Esophagus (tissue), 2 donors: Measurements from ENCODE around the gene ZNF546. TPM values are rescaled to one million over a fixed set of nuclear protein-coding genes. Genes with fewer than 3 reads are reported as not detected.
"Not testable (repeated sequence)": the region's sequence is repeated elsewhere in the genome, so short reads cannot be mapped to it uniquely, and the experiment has no call there.

Source experiments
- H3K27ac ChIP-seq, 2 donors: one replicate each; pipeline ENCODE4 v1.5.1; 2013; ENCODE audit warnings: low read depth in 2 of 2, mild to moderate bottlenecking in 2 of 2, inconsistent platforms in 1 of 2, low read length in 1 of 2, moderate library complexity in 1 of 2
- H3K27me3 ChIP-seq, 2 donors: one replicate each; pipeline ENCODE4 v1.6.1; 2013; ENCODE audit warnings: low read length in 2 of 2, control low read depth in 1 of 2, mild to moderate bottlenecking in 1 of 2; ENCODE audit not compliant: insufficient read depth in 2 of 2, control insufficient read depth in 1 of 2
- H3K36me3 ChIP-seq, 2 donors: one replicate each; pipeline ENCODE4 v1.6.1; 2013; ENCODE audit warnings: low read length in 1 of 2; ENCODE audit not compliant: control insufficient read depth in 2 of 2, insufficient read depth in 2 of 2
- H3K4me1 ChIP-seq, 2 donors: one replicate each; pipeline ENCODE4 v1.6.1; 2013; ENCODE audit warnings: low read length in 1 of 2; ENCODE audit not compliant: control insufficient read depth in 2 of 2, insufficient read depth in 2 of 2
- H3K4me3 ChIP-seq, 2 donors: one replicate each; pipeline ENCODE4 v1.5.1; 2013; ENCODE audit warnings: low read length in 2 of 2, mild to moderate bottlenecking in 2 of 2, low read depth in 1 of 2, moderate library complexity in 1 of 2
- H3K9me3 ChIP-seq, 2 donors: one replicate each; pipeline ENCODE4 v1.6.1; 2013; ENCODE audit warnings: mild to moderate bottlenecking in 2 of 2, low read depth in 1 of 2, low read length in 1 of 2, moderate library complexity in 1 of 2; ENCODE audit not compliant: control insufficient read depth in 2 of 2, insufficient read depth in 1 of 2
- WGBS, 2 donors: extraction: QIAGEN DNeasy Blood & Tissue Kit; methylation state at CpG; one replicate each; pipeline ENCODE4 v1.1.7; 2013; 5-methylcytosine and 5-hydroxymethylcytosine counted together
- polyA plus RNA-seq, 2 donors: library from polyadenylated mRNA; stranded (reverse); fragments of 200-250 nt; gene quantifications; one replicate each; pipeline ENCODE4 v1.2.3, GENCODE V29; 2013
- donor health status: healthy with polysubstance abuse.
- donor health status: Bipolar disorder and iron deficiency.

Gene ZNF546
- polyA plus RNA-seq, 2 donors = 0.52 to 0.90 TPM

GRCh38 chr19:40033989-40034560 lies 37.2 kb downstream of the ZNF546 start:
- H3K4me3 ChIP-seq = no peak overlapping the region
- no peaks in the 10 kb centered on the region for H3K27me3 ChIP-seq
- no peaks in the 10 kb centered on the region for H3K4me1 ChIP-seq
- 96 to 97% methylated on average over 2 of the region's 2 CpGs for WGBS, 2 donors
- H3K9me3 ChIP-seq = peaks cover 2 to 4% of the 10 kb centered on the region in 2 donors
- H3K36me3 ChIP-seq = no peaks in the 10 kb centered on the region
- no peak overlapping the region for H3K27ac ChIP-seq

DNA sequence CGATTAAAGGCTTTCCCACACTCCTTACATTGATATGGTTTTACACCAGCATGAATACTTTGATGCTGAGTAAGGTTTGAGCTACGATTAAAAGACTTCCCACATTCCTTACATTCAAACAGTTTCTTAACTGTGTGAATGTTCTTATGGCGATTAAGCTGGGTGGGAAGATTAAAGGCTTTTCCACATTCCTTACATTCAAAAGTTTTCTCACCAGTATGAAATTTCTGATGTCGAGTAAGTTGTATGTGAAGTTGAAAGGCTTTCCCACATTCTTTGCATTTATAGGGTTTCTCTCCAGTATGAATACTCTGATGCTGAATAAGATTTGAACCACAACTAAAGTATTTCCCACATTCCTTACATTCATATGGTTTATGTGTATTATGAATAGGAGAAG lies 39.1 kb downstream of the ZNF546 start:
- no peak overlapping the region for H3K4me3 ChIP-seq
- no peaks in the 10 kb centered on the region for H3K36me3 ChIP-seq
- H3K4me1 ChIP-seq = no peaks in the 10 kb centered on the region
- H3K27ac ChIP-seq = no peak overlapping the region
- peaks cover 2 to 4% of the 10 kb centered on the region in 2 donors for H3K9me3 ChIP-seq
- 94 to 96% methylated on average over 4 of the region's 4 CpGs for WGBS, 2 donors
- no peaks in the 10 kb centered on the region for H3K27me3 ChIP-seq

- H3K27ac ChIP-seq, H3K9me3 ChIP-seq, H3K4me3 ChIP-seq, H3K4me1 ChIP-seq, H3K36me3 ChIP-seq, H3K27me3 ChIP-seq: not testable (repeated sequence)
- WGBS, 2 donors = 95 to 96% methylated on average over 1 to 3 of the region's 3 CpGs
Measured at GRCh38 chr19:40038047-40038446, 41.2 kb downstream of the ZNF546 start.

GRCh38 chr19:40041718-40042117 lies 44.9 kb downstream of the ZNF546 start:
- not testable (repeated sequence) for H3K4me1 ChIP-seq, H3K36me3 ChIP-seq, H3K27ac ChIP-seq, H3K4me3 ChIP-seq, H3K27me3 ChIP-seq
- peaks cover 3 to 16% of the 10 kb centered on the region in 2 donors for H3K9me3 ChIP-seq
- 96 to 100% methylated on average over 1 of the region's 1 CpG for WGBS, 2 donors

DNA sequence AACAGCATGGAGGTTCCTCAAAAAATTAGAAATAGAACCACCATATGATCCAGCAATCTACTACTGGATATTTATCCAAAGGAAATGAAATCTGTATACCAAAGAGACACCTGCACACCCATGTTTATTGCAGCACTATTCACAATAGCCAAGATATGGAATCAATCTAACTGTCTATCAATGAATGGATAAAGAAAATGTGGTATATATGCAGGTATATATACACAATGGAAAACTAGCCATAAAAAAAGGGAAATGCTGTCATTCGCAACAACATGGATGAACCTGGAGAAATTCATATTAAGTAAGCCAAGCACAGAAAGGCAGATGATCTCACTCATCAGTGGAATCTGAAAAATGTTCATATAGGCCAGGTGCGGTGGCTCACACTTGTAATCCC lies 56.6 kb downstream of the ZNF546 start:
- Histone ChIP-seq H3K4me1 (peaks cover 0 to 7% of the 10 kb centered on the region in 2 donors), H3K9me3 (peaks cover 3 to 4% of the 10 kb centered on the region in 2 donors), H3K27me3 (no peaks in the 10 kb centered on the region), H3K27ac (no peak overlapping the region), H3K36me3 (peaks cover 4 to 13% of the 10 kb centered on the region in 2 donors), H3K4me3 (no peak overlapping the region)
- 98 to 100% methylated on average over 2 of the region's 2 CpGs for WGBS, 2 donors

DNA sequence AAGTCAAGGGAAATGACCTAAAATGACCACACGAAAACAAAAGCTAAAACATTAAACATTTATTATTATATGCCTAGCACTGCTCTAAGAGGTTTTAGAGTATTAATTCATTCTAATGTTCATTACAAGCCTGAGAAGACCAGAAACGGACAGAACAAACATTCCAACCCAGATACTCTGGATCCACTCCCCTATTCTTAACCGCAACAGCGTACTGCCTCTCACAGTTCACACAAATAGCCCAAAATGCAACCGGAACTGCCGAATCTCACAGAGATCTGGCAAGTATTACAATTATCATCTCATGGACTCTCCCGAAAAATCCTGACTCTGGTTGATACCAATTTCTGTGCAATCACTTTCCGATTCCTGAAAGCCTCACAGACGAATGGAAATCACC lies 57.8 kb downstream of the ZNF546 start:
- Histone ChIP-seq H3K4me3 (no peak overlapping the region), H3K27me3 (no peaks in the 10 kb centered on the region), H3K9me3 (peaks cover 3 to 4% of the 10 kb centered on the region in 2 donors), H3K36me3 (peaks cover under 1 to 6% of the 10 kb centered on the region in 2 donors), H3K4me1 (peaks cover 0 to 7% of the 10 kb centered on the region in 2 donors), H3K27ac (no peak overlapping the region)
- 91 to 92% methylated on average over 9 of the region's 9 CpGs for WGBS, 2 donors

- 44 to 52% methylated on average over 10 of the region's 10 CpGs for WGBS, 2 donors
- peaks cover 0 to 4% of the 10 kb centered on the region in 2 donors for H3K36me3 ChIP-seq
- peaks cover 0 to 7% of the 10 kb centered on the region in 2 donors for H3K4me1 ChIP-seq
- peaks cover 3 to 4% of the 10 kb centered on the region in 2 donors for H3K9me3 ChIP-seq
- no peak overlapping the region for H3K27ac ChIP-seq
- H3K4me3 ChIP-seq = peak overlapping the region; percentile 97 to 100
- no peaks in the 10 kb centered on the region for H3K27me3 ChIP-seq
Measured at GRCh38 chr19:40055049-40055448, 58.2 kb downstream of the ZNF546 start.

GRCh38 chr19:40055832-40056504 lies 59.1 kb downstream of the ZNF546 start, which contains the start of gene ZNF780B:
Gene ZNF780B, minus strand, starts transcription at chr19:40056231. Its CDS starts 5,899 bp downstream, at chr19:40050332.
- 0 to 1% methylated on average over 41 of the region's 41 CpGs for WGBS, 2 donors
- Histone ChIP-seq H3K4me1 (peaks cover 0 to 7% of the 10 kb centered on the region in 2 donors), H3K9me3 (no peaks in the 10 kb centered on the region), H3K27me3 (no peaks in the 10 kb centered on the region), H3K4me3 (peak within 1 kb of the TSS; percentile 97 to 100), H3K27ac (peak within 1 kb of the TSS; percentile 70 to 84), H3K36me3 (no peaks in the 10 kb centered on the region)

DNA sequence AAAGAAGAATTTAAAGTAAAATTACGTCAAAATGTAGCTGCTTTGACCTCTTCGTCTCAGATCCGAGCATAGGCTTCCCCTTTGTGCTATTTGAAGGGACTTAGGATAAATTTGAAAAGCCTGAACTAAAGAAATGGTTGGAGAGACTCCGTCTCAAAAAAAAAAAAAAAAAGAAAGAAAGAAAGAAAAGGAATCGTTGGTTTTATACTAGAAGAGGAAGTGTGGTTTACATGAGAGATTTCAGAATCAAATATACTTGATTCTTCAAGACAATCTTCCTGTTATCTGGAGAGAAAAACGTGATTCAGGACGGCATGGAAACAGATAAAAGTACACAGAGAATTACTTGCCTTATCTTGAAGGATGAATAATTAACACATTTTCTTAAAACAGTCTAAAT lies 59.6 kb downstream of the ZNF546 start:
- no peak overlapping the region for H3K27ac ChIP-seq
- peak overlapping the region; percentile 97 to 100 for H3K4me3 ChIP-seq
- peaks cover 0 to 7% of the 10 kb centered on the region in 2 donors for H3K4me1 ChIP-seq
- 3 to 5% methylated on average over 7 of the region's 7 CpGs for WGBS, 2 donors
- H3K9me3 ChIP-seq = no peaks in the 10 kb centered on the region
- no peaks in the 10 kb centered on the region for H3K27me3 ChIP-seq
- no peaks in the 10 kb centered on the region for H3K36me3 ChIP-seq

DNA sequence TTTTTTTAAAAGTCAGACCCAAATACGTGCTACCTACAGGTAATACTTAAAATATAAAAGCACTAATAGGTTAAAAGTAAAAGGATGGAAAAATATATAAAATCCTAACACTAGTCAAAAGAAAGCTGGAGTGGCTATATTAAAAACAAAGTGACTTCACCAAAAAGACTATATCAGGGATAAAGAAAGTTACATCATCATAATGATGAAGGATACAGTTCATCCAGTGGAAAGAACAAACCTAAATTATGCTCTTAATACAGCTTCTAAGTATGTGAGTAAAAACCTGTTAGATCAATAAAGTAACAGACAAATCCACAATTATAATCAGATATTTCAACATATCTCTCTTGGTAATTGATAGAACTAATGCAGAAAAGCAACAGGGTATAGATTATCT lies 60.3 kb downstream of the ZNF546 start:
- Histone ChIP-seq H3K27ac (no peak overlapping the region), H3K27me3 (no peaks in the 10 kb centered on the region), H3K36me3 (no peaks in the 10 kb centered on the region), H3K9me3 (no peaks in the 10 kb centered on the region), H3K4me1 (peaks cover 0 to 7% of the 10 kb centered on the region in 2 donors), H3K4me3 (no peak overlapping the region)
- 80% methylated on average over 1 of the region's 1 CpG for WGBS, 2 donors
